Stimulated activated CD4-positive, alpha-beta T cell treated with anti-CD3 and anti-CD28 coated beads, Interleukin-1b, Interleukin-23, amount 100 ng/mL, for 24 hours (primary cell): Measurements from ENCODE around the gene MUC5B.

ENCODE experiments used
- DNase-seq, 4 experiments: peaks; one replicate each; pipeline ENCODE4 v3.0.0-alpha.2; 2020; ENCODE audit warnings: low read depth in 4 of 4, low spot score in 1 of 4

The MUC5B gene

DNA sequence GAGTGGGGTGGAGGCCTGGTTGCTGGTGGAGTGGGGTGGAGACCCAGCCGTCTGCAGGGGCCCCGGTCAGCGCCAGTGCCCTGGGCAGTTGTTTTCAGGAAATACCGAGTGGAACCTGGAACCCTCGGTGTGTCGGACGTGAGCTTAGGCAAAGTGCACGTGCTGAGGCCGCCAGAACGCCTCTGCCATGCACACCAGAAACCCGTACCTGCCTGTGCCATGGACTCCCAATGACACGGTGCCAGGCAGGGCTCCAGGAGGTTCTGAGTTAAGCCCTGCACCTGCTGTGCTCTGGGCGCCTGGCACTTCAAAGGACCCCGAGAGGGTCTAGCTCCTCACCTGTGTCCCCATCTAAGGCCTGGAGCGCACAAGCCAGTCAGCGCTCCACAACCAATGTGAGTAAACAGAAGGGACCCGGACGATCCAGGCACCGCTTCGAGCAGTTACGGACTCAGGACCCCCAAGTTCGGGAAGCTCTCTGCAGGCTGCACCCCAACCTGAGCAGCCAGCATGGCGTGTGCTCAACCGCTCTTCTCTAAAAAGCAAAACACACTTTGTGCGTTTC lies 74.2 kb downstream of the MUC5B start:
- no peak for DNase-seq

DNA sequence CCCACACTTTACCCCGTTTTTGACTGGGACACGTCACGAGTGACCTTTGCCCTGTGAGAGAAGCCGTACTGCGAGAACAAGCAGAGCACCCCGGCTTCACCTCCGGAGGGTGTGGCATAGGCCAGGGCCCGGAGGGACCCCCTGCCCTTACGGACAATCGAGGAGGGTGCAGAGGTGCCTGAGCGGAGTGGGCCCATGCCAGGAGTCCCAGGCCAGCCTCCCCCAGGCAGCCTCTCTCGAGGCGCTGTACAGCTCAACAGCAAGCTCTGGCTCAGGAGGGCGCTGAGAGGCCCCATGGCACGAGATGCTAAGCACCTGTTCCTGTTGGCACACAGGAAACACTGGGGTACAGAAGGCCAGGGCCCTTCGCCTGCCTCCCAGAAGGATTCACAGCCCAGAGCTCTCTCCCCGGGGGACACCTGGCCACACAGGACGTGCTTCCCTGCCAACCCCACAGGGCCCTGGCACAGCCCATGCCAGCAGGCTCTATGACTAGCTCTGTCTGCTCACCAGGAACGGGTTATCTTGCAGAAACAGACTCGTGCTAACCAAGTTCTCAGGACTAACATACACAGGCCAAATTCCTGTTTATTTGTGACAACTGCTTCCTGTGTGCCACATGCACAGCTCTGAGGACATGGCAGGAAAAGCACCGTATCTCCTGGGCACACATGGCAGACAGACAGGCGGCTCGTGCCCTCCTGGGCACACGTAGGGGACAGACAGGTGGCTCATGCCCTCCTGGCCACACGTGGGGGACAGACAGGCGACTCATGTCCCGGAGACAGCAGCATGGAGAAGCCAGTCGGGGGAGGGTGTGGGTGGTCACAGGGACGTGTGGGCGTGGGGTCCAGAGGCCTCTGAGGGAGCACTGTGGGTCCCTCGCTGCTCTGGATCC lies 75.0 kb downstream of the MUC5B start:
- no peak for DNase-seq

DNA sequence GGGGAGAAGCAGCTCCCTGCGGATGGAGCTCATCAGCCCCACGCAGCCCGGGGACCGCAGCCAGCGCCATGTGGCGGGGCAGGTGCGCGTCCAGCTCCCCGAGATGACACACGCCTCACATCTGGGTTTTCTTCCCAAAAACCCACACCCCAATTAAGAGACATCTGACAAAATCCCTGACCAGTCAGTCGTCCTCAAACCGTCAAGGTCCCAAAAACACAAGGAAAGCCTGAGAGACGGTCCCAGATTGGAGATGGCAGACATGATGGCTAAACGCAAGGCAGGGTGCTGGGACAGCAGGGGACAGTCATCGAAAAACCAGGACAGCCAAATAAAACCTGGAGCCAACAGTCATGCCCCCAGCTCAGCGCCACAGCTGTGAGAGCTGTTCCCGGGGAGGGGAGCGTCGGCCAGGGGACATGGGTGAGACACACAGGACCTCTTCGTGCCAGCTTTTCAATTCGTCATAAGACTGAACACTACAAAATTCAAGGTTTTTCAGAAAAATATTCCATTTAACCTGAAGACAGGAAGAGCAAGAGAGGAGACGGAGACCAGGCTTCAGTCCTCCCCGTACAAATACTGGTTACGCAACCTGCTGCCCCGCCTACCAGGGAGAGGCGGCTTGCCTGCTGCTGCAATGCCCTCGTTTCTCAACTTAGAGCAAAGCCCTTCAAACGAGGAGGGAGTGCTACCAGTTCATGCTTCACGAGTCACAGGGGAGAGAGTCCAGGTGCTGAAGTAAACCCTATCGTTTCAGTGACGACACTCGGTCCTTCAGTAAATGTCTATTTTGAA lies 76.0 kb downstream of the MUC5B start:
- no peak for DNase-seq

DNA sequence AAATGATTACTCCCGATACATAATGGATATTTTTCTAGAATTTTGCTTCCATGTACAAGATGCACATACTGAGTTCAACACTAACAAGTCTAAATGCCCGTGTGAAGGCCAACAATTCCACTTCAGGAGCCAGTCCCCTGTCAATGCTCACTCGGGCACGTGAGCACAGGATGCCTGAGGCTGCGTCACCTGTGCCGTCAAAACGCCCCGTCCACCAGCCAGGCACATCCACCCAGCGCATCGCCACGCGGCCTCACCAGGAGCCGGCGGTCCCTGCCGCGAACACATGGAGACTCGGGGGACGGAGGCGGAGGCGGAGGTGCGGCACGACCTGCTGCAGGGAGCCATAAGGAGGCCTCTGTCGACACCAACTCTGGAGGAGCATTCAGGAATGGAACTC lies 76.8 kb downstream of the MUC5B start:
- no peak for DNase-seq

DNA sequence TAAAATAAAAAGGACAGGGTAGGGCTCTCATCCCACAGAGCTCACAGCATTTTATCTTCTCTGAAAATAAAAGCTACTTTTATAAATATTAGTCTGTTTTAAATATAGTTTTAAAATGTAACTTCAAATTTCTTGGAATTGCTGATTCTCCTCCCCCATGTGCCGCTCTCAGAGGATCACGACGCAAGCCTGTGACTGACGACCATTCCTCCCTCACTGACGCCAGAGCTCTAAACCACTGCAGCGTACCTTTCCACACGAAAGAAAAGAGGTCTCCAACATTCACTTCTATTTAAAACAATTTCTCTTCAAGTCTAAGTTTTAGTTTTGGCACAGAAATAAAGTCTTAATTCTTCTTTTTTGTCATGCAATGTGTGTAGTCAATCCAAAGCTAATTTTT lies 77.3 kb downstream of the MUC5B start:
- no peak for DNase-seq

DNA sequence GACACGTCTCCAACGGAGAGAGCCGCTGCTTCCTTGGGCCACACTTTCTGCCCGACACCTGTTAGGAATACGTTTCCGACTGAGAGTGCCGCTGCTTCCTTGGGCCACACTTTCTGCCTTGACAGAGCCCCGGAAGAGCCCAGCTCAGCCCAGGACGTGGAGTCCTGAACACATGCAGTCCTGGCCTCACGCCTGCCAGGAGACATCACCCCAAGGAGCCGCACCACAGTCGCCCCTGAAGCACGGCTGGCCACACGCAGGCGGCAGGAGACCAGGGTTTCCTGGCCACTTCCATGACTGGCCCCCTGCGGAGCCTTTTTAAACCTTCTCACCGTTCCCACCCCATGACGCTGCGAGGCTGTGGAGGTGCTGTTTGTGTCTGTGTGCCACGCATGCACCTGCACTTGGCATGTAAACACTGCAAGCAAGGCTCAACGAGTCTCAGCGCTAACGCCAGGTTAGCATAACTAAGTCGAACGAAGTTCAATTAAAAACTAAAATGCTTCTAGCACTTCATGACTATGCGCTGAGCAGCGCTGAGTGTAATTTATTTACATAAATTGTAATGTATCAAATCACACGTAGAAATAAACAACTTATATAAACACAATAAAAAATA lies 77.8 kb downstream of the MUC5B start:
- DNase-seq, result no peak

DNA sequence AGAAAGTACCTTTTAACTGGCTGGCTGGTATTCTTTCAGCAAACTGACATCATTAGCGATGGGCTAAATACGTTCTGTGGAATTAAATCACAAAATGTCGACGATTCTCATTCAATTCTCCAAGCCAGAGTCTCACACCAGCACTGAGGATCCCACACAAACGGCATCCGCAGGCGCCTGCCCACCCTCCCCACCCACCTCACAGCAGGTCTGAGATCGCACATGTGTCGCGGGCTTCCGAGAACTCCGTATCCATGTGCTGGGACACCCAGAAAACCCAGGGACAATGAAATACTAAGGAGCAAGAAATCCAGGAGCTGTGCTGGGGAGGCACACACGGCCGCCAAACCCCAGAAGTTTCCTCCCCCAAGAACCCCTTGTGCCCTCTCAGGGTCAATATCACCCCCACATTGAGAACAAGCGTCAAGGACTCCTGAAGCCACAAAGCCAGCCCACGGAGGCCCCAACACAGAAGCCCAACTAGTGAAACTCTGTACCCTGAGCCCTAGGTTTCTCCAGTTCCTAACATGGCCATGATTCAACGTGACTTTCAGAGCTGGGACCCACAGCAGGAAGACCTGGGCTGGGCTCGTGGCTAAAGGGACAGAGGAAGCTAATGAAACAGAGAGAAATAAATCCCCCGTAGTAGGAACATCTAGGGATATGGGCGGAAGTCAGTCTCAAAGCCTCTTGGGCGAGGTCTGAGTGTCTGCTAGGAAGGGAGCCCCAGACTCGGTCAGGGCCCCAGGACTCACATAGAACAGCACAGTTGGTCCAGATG lies 78.5 kb downstream of the MUC5B start:
- DNase-seq, result no peak

DNA sequence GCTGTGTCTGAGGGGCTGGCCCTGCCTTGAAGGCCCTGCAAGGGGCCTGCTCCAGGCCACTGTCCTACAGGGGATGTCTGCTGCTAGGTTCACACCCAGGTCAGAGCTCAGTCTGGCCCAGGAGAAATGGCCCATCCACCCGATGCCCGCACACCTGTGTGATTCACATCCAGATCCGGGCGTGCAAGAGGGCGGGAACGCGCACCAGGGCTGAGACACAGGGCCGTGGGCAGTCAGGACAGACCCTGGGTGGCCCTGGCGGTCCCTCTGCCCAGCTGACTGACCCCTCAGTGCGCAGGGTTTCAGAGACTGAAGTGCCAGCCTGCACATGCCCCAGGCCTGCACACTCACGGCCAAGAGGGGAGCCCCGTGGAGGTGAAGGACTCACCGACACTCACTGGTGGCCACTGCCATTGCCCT lies 79.2 kb downstream of the MUC5B start:
- no peak for DNase-seq

DNA sequence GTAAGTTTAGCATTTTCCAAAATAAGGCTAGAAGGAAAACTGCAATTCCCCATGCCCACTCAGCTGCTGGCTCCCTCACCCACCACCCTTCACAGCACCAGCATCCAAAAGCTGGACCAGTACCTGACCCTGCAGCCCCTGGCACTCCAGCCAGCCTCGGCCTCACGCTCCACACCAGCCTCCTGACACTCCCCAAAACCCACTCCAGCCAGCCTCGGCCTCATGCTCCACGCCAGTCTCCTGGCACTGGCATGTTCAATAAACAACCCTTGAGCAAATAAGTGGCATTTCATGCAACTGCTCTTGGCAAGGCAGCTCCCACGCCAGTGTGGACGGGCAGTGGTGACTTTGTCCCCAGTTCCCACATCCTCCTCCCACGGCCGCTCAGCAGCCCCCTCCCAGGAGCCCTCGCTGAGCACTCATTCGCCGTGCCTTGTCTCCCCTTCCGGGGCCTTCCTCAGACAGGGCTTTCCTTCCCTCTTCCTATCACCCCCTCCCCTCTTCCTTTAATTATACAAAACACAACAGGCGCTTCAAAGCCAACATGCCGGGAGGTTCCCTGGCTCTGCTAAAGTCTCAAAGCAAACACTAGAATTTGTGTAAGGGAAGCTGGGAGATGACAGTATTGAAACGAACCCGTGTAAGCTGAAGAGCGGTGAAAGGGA lies 79.7 kb downstream of the MUC5B start:
- DNase-seq, result no peak

DNA sequence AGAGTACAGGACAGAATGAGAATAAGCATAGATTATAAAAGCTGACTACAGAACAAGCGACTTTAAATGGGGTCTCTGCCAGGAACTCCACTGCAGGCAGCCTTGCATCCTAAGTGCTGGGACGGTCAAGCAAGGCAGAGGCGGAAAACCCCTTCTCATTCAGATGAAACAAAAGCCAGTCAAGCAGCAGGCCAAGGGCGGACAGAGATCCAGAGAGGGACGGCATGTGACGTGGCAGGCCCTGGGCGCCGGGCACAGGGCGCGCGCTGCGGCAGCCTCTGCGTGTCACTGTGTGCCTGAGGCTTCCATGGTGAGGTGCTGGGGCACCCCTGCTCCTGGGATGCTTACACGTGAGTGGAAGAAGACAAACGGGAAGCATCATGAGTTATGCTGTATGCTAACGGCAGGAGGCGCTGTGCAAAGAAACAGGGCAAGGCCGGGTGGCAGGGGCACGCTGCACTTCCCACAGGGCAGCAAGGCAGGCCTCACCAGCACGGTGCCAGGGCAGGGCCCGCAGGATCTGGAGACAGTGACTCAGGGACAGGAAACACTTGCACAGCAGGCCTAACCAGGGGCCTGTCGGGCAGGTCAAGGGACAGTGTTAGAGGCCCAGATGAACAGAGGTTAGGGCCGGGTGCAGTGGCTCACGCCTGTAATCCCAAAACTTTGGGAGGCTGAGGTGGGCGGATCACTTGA lies 80.4 kb downstream of the MUC5B start:
- DNase-seq, result no peak

DNA sequence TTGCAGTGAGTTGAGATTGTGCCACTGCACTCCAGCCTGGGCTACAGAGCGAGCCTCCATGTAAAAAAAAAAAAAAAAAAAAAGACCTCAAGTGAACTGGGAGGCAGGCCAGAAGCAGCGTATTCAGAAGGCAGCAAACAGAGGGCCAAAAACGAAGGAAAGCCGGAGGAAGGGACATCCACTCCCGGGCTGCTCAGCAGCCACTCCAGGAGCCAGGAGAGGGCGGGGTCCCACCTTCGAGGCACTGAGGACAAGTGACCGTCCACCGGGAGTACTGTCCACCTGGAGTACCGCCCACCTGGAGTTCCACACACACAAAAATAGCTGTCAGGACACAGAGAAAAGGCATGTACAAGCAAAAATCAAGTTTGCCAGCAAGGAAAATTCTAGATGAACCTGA lies 81.1 kb downstream of the MUC5B start:
- no peak for DNase-seq

DNA sequence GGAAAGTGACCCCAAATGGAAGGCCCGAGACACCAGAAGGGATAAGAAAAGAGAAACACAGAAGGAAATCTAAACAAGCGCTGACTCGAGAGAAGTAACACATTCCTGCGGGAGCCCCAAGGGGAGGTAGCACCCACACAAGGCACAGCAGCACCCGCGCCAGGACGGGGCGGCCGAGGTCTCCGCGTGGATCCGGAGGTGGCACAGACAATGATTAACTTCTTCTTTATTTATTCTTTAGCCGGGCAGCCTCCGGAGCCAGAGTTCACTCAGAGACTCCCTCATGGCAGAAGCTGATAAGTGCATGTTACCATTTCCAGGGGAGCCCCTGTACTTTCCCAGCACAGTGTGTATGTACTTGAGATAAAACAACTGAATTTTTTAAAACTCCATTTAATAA lies 81.5 kb downstream of the MUC5B start:
- no peak for DNase-seq

DNA sequence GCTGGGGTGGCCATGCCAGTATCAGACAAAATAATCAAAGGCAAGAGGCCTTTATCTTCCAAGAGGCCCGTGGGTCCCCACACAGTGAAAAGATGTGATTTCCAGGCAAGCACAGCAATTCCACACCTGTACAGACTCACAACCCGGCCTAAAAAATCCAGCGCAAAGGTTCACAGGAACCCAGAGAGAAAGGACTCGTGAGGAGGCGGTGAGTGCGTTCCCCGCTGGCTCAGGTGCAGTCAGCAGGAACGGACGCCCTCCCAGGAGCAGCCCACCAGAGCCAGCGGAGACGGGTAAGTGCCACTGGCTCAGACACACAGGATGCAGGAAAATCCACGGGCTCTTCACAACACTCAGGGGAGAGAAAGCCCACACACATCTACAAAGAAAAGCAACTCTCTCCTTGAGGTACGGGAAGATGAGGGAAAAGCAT lies 82.2 kb downstream of the MUC5B start:
- no peak for DNase-seq

DNA sequence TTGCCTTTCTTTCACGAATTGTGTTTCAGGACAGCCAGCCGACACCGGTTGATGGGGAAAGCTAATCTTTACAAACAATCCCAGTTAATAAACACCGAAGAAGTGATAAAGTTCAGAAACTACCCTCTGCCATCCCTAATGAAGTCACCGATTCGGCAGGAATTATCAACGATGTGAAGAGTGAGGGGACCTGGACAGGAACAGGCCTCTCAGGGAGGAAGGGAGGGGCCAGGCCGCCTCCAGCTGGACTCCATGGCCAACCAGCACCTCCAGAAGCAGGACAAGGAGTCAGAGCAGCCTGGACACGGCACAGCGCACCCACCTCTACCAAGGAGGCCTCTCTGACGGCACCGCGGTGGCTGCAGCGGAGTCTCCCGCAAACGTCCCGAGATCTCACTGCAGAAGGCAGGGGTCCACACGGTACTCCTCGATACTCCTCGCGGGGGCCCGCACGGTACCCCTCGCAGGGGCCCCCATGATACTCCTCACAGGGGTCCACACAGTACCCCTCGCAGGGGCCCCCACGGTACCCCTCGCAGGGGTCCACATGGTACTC lies 82.7 kb downstream of the MUC5B start:
- no peak for DNase-seq

DNA sequence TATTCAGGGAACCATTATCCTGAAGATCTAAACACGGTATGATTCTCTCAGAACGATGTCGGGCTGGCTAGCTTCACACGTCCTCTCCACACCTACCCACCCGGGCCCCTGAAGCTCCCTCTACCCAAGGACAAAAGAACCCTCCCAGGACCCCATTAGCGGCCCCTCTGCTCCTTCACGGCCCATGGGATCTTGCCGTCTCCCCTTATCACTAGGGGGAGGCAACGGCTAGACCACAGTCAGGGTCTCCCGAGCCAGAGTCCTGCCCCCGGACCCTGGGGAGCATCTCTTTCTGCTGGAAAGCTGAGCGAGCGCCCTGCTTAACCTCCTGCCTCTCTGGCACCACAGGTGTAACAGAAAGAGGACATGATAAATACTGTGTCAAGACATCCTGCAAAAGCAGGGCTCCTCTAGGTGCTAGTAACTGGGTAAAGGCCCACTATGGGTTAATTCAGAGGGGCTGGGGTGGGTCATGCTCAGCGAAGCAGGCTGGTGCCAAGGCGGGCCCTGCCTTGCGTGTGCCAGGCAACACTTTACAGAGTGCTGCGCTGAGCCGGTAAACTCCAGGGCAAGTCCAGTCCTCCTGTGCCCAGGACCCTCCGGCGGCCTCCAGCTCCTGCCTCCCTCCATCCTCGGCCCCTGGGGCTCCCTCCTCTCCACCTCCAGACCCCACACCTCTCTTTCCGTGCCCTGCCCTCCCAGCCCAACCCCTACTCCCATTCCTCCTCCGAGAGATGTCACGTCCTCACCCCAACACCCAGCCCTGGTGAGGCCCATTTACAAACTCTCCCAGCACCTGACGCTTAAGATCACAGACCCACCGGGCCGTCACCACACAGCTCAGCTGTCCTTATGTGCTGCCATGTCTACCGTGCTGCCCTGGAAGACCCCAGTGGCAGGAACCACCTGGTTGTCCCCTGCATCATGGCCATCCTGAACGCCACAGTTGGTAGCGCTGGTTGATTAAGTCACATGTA lies 83.6 kb downstream of the MUC5B start:
- no peak for DNase-seq

DNA sequence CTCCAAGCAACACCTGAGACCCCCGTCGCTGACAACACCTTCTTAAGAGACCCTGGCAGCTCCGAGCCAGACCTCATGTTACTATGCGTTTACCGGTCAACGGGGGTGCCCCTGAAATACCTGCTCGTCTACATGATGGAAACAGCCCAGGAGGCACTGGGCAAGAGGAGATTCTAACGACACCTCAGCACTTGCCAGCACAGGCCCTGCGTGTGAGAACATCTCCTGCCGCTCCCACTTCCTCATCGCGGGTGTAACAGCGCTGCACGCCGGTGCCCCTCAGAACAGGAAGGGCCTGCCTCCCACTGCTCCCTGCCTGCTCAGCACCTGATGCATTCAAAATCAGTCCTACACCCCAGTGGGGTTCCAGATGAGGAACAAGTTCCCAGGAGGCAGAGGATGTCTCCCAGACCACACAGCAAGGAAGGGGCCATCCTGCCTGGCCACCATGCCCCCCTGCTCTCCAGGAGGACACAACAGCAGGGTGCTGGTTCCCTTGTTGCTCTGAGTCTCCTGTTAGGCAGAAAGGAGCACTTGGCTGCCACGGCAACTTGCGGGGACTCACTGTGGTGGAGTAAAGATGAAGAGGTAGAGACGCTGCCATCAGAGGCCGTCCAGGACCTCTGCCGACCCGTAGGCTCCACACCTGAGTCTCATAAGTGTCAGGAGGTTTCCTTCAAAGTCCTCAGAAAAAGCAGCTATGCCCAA lies 84.5 kb downstream of the MUC5B start:
- no peak for DNase-seq

DNA sequence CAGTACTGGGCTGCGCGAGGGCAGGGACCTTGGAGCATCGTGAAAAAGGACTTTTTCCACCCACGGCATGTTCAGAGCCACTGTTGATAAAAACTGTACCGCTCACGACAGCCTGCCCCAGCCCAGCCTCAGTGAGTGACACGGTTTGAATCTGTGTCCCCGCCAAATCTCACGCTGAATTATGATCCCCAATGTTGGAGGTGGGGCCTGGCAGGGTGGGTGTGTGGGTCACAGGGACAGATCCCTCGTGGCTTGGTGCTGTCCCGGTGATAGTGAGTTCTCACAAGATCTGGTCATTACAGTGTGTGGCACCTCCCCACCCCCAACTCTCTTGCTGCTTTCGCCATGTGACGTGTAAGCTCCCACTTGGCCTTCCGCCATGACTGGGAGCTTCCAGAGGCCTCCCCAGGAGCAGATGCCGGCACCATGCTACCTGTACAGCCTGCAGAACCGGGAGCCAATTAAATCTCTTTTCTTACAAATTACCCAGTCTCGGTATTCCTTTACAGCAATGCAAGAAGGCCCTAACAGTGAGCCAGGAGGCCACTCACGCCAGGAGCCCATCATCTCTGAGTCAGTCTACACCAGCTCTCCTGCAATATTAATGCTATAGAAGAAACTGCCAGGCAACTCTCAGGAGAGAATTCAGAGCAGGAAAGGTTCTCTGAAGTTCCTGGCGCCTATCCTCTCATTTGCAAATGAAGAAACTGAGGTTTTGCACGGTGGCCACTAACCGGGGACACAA lies 85.3 kb downstream of the MUC5B start:
- no peak for DNase-seq
